ENCODE data around the gene HDAC5.
"Not testable (repeated sequence)": the region's sequence is repeated elsewhere in the genome, so short reads cannot be mapped to it uniquely, and the experiment has no call there.

GRCh38 chr17:44120281-44120680 is 3.2 kb downstream of the HDAC5 start:
- not testable (repeated sequence) for TF ChIP-seq CTCF, POLR2A (IDR thresholded peaks at IDR 0.05)
